B cell (primary cell): ENCODE data around the gene AUNIP.

Source experiments
- CTCF ChIP-seq: fragments of 200-600 bp; IDR thresholded peaks from one replicate; pipeline ENCODE4 v1.8.0; 2022; ENCODE audit warnings: antibody characterized with exemption, mild to moderate bottlenecking
- EZH2 ChIP-seq: IDR thresholded peaks from 2 replicates; pipeline ENCODE4 v1.6.1; 2012; ENCODE audit warnings: borderline replicate concordance, low read depth, mild to moderate bottlenecking, moderate library complexity, low read length; ENCODE audit not compliant: insufficient read depth, poor library complexity, severe bottlenecking

- TF ChIP-seq CTCF: no peak
- no peak for TF ChIP-seq EZH2
These were observed 10.7 kb downstream of the AUNIP start for GRCh38 chr1:25848531-25848930.
